ENCODE measurements around the gene AGPAT3.
A peak's percentile ranks its signal among the peaks of the same experiment; 100 is the strongest.

DNA sequence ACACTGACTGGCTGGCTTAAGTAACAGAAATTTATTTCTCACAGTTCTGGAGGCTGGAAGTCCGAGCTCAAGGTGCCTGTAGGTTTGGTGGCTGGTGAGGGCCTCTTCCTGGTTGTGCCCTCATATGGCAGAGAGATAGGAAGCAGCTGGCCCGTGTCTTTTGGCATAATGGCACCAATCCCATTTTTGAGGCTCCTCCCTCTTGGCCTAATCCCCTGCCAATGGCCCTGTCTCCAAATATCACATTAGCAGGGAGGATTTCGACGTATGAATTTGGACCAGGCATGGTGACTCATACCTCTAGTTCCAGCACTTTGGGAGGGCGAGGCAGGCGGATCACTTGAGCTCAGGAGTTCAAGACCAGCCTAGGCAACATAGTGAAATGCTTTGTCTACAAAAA lies 37.4 kb downstream of the AGPAT3 start:
- TF ChIP-seq, protein P1, sequence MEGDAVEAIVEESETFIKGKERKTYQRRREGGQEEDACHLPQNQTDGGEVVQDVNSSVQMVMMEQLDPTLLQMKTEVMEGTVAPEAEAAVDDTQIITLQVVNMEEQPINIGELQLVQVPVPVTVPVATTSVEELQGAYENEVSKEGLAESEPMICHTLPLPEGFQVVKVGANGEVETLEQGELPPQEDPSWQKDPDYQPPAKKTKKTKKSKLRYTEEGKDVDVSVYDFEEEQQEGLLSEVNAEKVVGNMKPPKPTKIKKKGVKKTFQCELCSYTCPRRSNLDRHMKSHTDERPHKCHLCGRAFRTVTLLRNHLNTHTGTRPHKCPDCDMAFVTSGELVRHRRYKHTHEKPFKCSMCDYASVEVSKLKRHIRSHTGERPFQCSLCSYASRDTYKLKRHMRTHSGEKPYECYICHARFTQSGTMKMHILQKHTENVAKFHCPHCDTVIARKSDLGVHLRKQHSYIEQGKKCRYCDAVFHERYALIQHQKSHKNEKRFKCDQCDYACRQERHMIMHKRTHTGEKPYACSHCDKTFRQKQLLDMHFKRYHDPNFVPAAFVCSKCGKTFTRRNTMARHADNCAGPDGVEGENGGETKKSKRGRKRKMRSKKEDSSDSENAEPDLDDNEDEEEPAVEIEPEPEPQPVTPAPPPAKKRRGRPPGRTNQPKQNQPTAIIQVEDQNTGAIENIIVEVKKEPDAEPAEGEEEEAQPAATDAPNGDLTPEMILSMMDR (IDR thresholded peaks at IDR 0.05), result no peak
- TF ChIP-seq POLR2A (IDR thresholded peaks at IDR 0.05) (no peak), POLR2AphosphoS5 (IDR thresholded peaks at IDR 0.05) (peak in 1 of 2 donors; percentile 32)

Measured in upper lobe of left lung (tissue), 4 donors.